HepG2 (cell line): ENCODE results near the gene SEBOX. TPM values are rescaled to one million over a fixed set of nuclear protein-coding genes. Genes with fewer than 3 reads are reported as not detected.
A peak's percentile ranks its signal among the peaks of the same experiment; 100 is the strongest.

Experiments
- AHR ChIP-seq: IDR thresholded peaks from 2 replicates; pipeline ENCODE4 v1.6.1; 2018; ENCODE audit warnings: missing genetic modification reagents, missing compliant biosample characterization
- ASH2L ChIP-seq: fragments of 300-600, 200-600 bp; sonication (generic); IDR thresholded peaks from 2 replicates; pipeline ENCODE4 v1.7.0; 2017; ENCODE audit warnings: low read depth, mild to moderate bottlenecking, moderate library complexity, mixed read lengths, low read length; ENCODE audit not compliant: insufficient read length
- ATM ChIP-seq: fragments of 450-650 bp; IDR thresholded peaks from 2 replicates; pipeline ENCODE4 v1.7.1; 2017; ENCODE audit warnings: mild to moderate bottlenecking, borderline replicate concordance
- EZH2 ChIP-seq: conservative IDR thresholded peaks from 2 replicates; pipeline ENCODE4 v1.6.1; 2012; ENCODE audit warnings: mild to moderate bottlenecking, low read depth, low read length, moderate library complexity
- FOXO1 ChIP-seq: sonication (generic); formaldehyde crosslinking; IDR thresholded peaks from 2 replicates; pipeline ENCODE4 v1.4.0; 2020; ENCODE audit warnings: missing genetic modification reagents
- HMGXB4 ChIP-seq, 2 experiments: sonication (generic) in 1 of 2; formaldehyde crosslinking in 1 of 2; IDR thresholded peaks; 2 replicates each; pipeline versions ENCODE4 v1.4.0 to v1.6.1; 2018 to 2020; ENCODE audit warnings: missing genetic modification reagents in 2 of 2, borderline replicate concordance in 1 of 2, low read depth in 1 of 2, mild to moderate bottlenecking in 1 of 2, missing biosample characterization in 1 of 2
- HOXA7 ChIP-seq: sonication (generic); formaldehyde crosslinking; IDR thresholded peaks from 2 replicates; pipeline ENCODE4 v1.8.1; 2022; ENCODE audit warnings: mild to moderate bottlenecking, missing genetic modification reagents, moderate library complexity
- JUNB ChIP-seq: sonication (generic); formaldehyde crosslinking; IDR thresholded peaks from 2 replicates; pipeline ENCODE4 v1.8.0; 2022; ENCODE audit warnings: missing genetic modification reagents, mild to moderate bottlenecking, borderline replicate concordance
- MEIS1 ChIP-seq: sonication (generic); formaldehyde crosslinking; IDR thresholded peaks from 2 replicates; pipeline ENCODE4 v1.9.0; 2021; ENCODE audit warnings: mild to moderate bottlenecking, missing genetic modification reagents, moderate library complexity, borderline replicate concordance
- MNT ChIP-seq: fragments of 450-650 bp; IDR thresholded peaks from 2 replicates; pipeline ENCODE4 v1.6.1; 2016
- PBX2 ChIP-seq: IDR thresholded peaks from 2 replicates; pipeline ENCODE4 v1.6.1; 2016; ENCODE audit warnings: control low read depth
- RORA ChIP-seq: sonication (generic); formaldehyde crosslinking; IDR thresholded peaks from 2 replicates; pipeline ENCODE4 v1.5.0; 2020; ENCODE audit warnings: mild to moderate bottlenecking, missing genetic modification reagents, moderate library complexity
- SALL1 ChIP-seq: sonication (generic); formaldehyde crosslinking; IDR thresholded peaks from 2 replicates; pipeline ENCODE4 v1.8.0; 2022; ENCODE audit warnings: mild to moderate bottlenecking, missing genetic modification reagents
- SCMH1 ChIP-seq: sonication (generic); formaldehyde crosslinking; IDR thresholded peaks from 2 replicates; pipeline ENCODE4 v1.9.0; 2021; ENCODE audit warnings: missing genetic modification reagents, mild to moderate bottlenecking, borderline replicate concordance
- STAT5B ChIP-seq: sonication (generic); formaldehyde crosslinking; IDR thresholded peaks from 2 replicates; pipeline ENCODE4 v1.4.0; 2020; ENCODE audit warnings: missing genetic modification reagents
- TBX2 ChIP-seq: sonication (generic); formaldehyde crosslinking; IDR thresholded peaks from 2 replicates; pipeline ENCODE4 v1.5.0; 2020; ENCODE audit warnings: missing genetic modification reagents, mild to moderate bottlenecking, borderline replicate concordance
- ZFP37 ChIP-seq: sonication (generic); formaldehyde crosslinking; IDR thresholded peaks from 2 replicates; pipeline ENCODE4 v1.4.0; 2020; ENCODE audit warnings: missing genetic modification reagents, borderline replicate concordance
- ZNF281 ChIP-seq: sonication (generic); formaldehyde crosslinking; IDR thresholded peaks from 2 replicates; pipeline ENCODE4 v1.4.0; 2020; ENCODE audit warnings: missing genetic modification reagents, borderline replicate concordance
- ZNF383 ChIP-seq: sonication (generic); formaldehyde crosslinking; IDR thresholded peaks from 2 replicates; pipeline ENCODE4 v1.4.0; 2020; ENCODE audit warnings: missing genetic modification reagents, mild to moderate bottlenecking, borderline replicate concordance
- ZNF414 ChIP-seq: sonication (generic); formaldehyde crosslinking; IDR thresholded peaks from 2 replicates; pipeline ENCODE4 v1.5.0; 2020; ENCODE audit warnings: missing genetic modification reagents
- ZNF780A ChIP-seq: sonication (generic); formaldehyde crosslinking; IDR thresholded peaks from 2 replicates; pipeline ENCODE4 v1.8.0; 2022; ENCODE audit warnings: mild to moderate bottlenecking, missing genetic modification reagents, moderate library complexity
- polyA plus RNA-seq, 8 experiments: library from polyadenylated mRNA; depleted of rRNA in 3 of 8; stranded (reverse) in 7 of 8; unstranded in 1 of 8; fragments of >200 nt; fragmentation: Illumina TruSeq in 4 of 8; extraction: Trizol in 4 of 8; gene quantifications; 2 replicates each; pipeline versions ENCODE4 v1.2.1 to v1.2.3, GENCODE V29; 2011 to 2016; ENCODE audit warnings: low read depth in 4 of 8, missing spikeins in 1 of 8, mixed read lengths in 1 of 8; ENCODE audit not compliant: insufficient read depth in 1 of 8
- total RNA-seq, 5 experiments: library from RNA; depleted of rRNA; stranded (reverse); fragments of >200 nt; fragmentation: Illumina TruSeq; extraction: Trizol; gene quantifications; 2 replicates each; pipeline ENCODE4 v1.2.3, GENCODE V29; 2016; ENCODE audit warnings: low read depth in 1 of 5

SEBOX gene
- total and polyA plus RNA-seq, 2 of the 13 experiments (the other 11 are each of a cell fraction or from before 2014, with no cell fraction given): not detected

GRCh38 chr17:28405632-28406472 lies 40.9 kb upstream of the SEBOX start, which contains the start of gene SLC46A1 (continued):
- TF ChIP-seq PBX2 (CRISPR knock-in tag): no peak
- TF ChIP-seq FOXO1: no peak
- TF ChIP-seq ASH2L: peak; percentile 20
- TF ChIP-seq TBX2 (CRISPR knock-in tag): 0 out of 2 replicates have a peak, but pooled peaks have one; percentile 7
- no peak for TF ChIP-seq STAT5B
- no peak for TF ChIP-seq ZFP37 (CRISPR knock-in tag)
- peak in 1 of 2 experiments; percentile 86; a peak in 2 of 4 replicates for TF ChIP-seq HMGXB4 (CRISPR knock-in tag; IDR thresholded peaks at IDR 0.05; ENCODE audit: borderline replicate concordance in 1 of 2, low read depth in 1 of 2)
- no peak for TF ChIP-seq AHR
- no peak for TF ChIP-seq SCMH1 (CRISPR knock-in tag)
- no peak for TF ChIP-seq ATM
- TF ChIP-seq ZNF414 (CRISPR knock-in tag): peak; percentile 73; the same call in 1 of the 2 replicates
- TF ChIP-seq EZH2: no peak
- no peak for TF ChIP-seq JUNB (CRISPR knock-in tag)
- TF ChIP-seq ZNF780A (CRISPR knock-in tag): no peak
- TF ChIP-seq MNT: no peak
- no peak for TF ChIP-seq RORA
- 0 out of 2 replicates have a peak, but pooled peaks have one; percentile 26 for TF ChIP-seq ZNF281
- TF ChIP-seq ZNF383 (CRISPR knock-in tag): 0 out of 2 replicates have a peak, but pooled peaks have one; percentile 45
- TF ChIP-seq MEIS1 (CRISPR knock-in tag): no peak
- no peak for TF ChIP-seq HOXA7 (CRISPR knock-in tag)
- TF ChIP-seq SALL1: peak; percentile 50
